Osteoblast (primary cell): ENCODE results near the gene GNE. TPM values are rescaled to one million over a fixed set of nuclear protein-coding genes. Genes with fewer than 3 reads are reported as not detected.
"Not testable (repeated sequence)": the region's sequence is repeated elsewhere in the genome, so short reads cannot be mapped to it uniquely, and the experiment has no call there.

Experiments
- DNase-seq: peaks from one replicate; pipeline ENCODE4 v3.0.0; 2011; ENCODE audit warnings: low spot score, mixed read lengths; ENCODE audit not compliant: insufficient read length; ENCODE audit errors: missing footprints
- H2AFZ ChIP-seq: 2 replicates; pipeline ENCODE4 v1.6.0; 2011; ENCODE audit warnings: mild to moderate bottlenecking, low read length
- H3K27ac ChIP-seq: 2 replicates; pipeline ENCODE4 v1.5.1; 2011; ENCODE audit warnings: mild to moderate bottlenecking, low read depth, low read length, moderate library complexity
- H3K27me3 ChIP-seq: 2 replicates; pipeline ENCODE4 v1.6.0; 2012; ENCODE audit warnings: mild to moderate bottlenecking, control low read depth, inconsistent platforms, low read length, moderate library complexity; ENCODE audit not compliant: insufficient read depth
- H3K36me3 ChIP-seq: 2 replicates; pipeline ENCODE4 v1.5.1; 2011; ENCODE audit warnings: mild to moderate bottlenecking, low read length, control low read depth, moderate library complexity; ENCODE audit not compliant: insufficient read depth
- H3K4me1 ChIP-seq: 2 replicates; pipeline ENCODE4 v1.5.1; 2011; ENCODE audit warnings: mild to moderate bottlenecking, low read length, control low read depth, moderate library complexity; ENCODE audit not compliant: insufficient read depth
- H3K4me2 ChIP-seq: 2 replicates; pipeline ENCODE4 v1.6.0; 2011; ENCODE audit warnings: mild to moderate bottlenecking, low read length; ENCODE audit not compliant: insufficient read depth
- H3K4me3 ChIP-seq: fragments of 200-600 bp; sonication (generic); 3 replicates; pipeline ENCODE4 v1.5.1; 2012; ENCODE audit warnings: mild to moderate bottlenecking, low read length, inconsistent platforms; ENCODE audit not compliant: insufficient read depth
- H3K79me2 ChIP-seq: 2 replicates; pipeline ENCODE4 v1.6.0; 2012; ENCODE audit warnings: mild to moderate bottlenecking, low read length, control low read depth, inconsistent platforms; ENCODE audit not compliant: insufficient read depth
- H3K9me3 ChIP-seq: 2 replicates; pipeline ENCODE4 v1.5.1; 2011; ENCODE audit warnings: low read depth, low read length, control low read depth
- H4K20me1 ChIP-seq: 2 replicates; pipeline ENCODE4 v1.6.0; 2012; ENCODE audit warnings: mild to moderate bottlenecking, low read length, control low read depth; ENCODE audit not compliant: insufficient read depth
- CTCF ChIP-seq: IDR thresholded peaks from 2 replicates; pipeline ENCODE4 v1.5.1; 2011; ENCODE audit warnings: mild to moderate bottlenecking, low read depth, low read length, moderate library complexity; ENCODE audit errors: extremely low read depth
- total RNA-seq: library from RNA; depleted of rRNA; stranded (reverse); fragments of >200 nt; gene quantifications from 2 replicates; pipeline ENCODE4 v1.2.3, GENCODE V29; 2012

Gene GNE
- total RNA-seq, 1 donor = 25.3 TPM

- H2AFZ ChIP-seq = no peak overlapping the region
- H3K4me2 ChIP-seq = no peak overlapping the region
- DNase-seq = no peak
- H3K4me3 ChIP-seq = no peak overlapping the region
- TF ChIP-seq CTCF = no peak
- peaks cover 9% of the 10 kb centered on the region for H3K36me3 ChIP-seq
- H4K20me1 ChIP-seq = peaks cover 8% of the 10 kb centered on the region
- H3K27ac ChIP-seq = no peak overlapping the region
- H3K79me2 ChIP-seq = peaks cover 64% of the 10 kb centered on the region
- H3K27me3 ChIP-seq = no peaks in the 10 kb centered on the region
- H3K4me1 ChIP-seq = peaks cover 2% of the 10 kb centered on the region
- no peaks in the 10 kb centered on the region for H3K9me3 ChIP-seq
Measured at GRCh38 chr9:36251428-36251827, 6.8 kb downstream of the GNE start.

DNA sequence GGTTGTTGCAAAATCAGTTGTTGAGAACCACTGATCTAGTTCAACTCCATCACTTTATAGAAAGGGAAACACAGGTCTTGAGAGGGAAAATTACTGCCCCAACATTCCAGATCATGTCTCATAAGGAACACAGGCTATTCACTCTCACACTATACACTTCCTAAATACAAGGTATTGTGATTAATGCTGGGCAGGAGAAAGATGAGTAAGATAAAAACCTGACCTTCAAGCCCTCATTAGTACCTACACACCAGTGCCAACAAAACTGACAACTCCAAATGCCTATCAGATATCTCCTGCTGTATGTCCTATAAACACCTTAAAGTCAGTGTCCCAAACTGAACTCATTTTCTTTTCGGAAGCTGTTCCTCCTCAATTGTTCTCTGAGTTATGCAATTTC, 8.2 kb downstream of the GNE start:
- no peak overlapping the region for H3K4me2 ChIP-seq
- H3K9me3 ChIP-seq = no peaks in the 10 kb centered on the region
- H3K36me3 ChIP-seq = peaks cover 19% of the 10 kb centered on the region
- H3K79me2 ChIP-seq = peaks cover 62% of the 10 kb centered on the region
- DNase-seq = no peak
- no peak overlapping the region for H2AFZ ChIP-seq
- peaks cover 12% of the 10 kb centered on the region for H4K20me1 ChIP-seq
- H3K4me3 ChIP-seq = no peak overlapping the region
- no peak overlapping the region for H3K27ac ChIP-seq
- peaks cover 2% of the 10 kb centered on the region for H3K4me1 ChIP-seq
- no peaks in the 10 kb centered on the region for H3K27me3 ChIP-seq
- TF ChIP-seq CTCF = no peak

GRCh38 chr9:36249189-36249588, 9.1 kb downstream of the GNE start:
- no peak for TF ChIP-seq CTCF
- H3K4me2 ChIP-seq = no peak overlapping the region
- peaks cover 12% of the 10 kb centered on the region for H4K20me1 ChIP-seq
- peaks cover 22% of the 10 kb centered on the region for H3K36me3 ChIP-seq
- no peak overlapping the region for H2AFZ ChIP-seq
- no peaks in the 10 kb centered on the region for H3K9me3 ChIP-seq
- no peak for DNase-seq
- peaks cover 56% of the 10 kb centered on the region for H3K79me2 ChIP-seq
- H3K27ac ChIP-seq = no peak overlapping the region
- peaks cover 2% of the 10 kb centered on the region for H3K4me1 ChIP-seq
- no peak overlapping the region for H3K4me3 ChIP-seq
- H3K27me3 ChIP-seq = no peaks in the 10 kb centered on the region

DNA sequence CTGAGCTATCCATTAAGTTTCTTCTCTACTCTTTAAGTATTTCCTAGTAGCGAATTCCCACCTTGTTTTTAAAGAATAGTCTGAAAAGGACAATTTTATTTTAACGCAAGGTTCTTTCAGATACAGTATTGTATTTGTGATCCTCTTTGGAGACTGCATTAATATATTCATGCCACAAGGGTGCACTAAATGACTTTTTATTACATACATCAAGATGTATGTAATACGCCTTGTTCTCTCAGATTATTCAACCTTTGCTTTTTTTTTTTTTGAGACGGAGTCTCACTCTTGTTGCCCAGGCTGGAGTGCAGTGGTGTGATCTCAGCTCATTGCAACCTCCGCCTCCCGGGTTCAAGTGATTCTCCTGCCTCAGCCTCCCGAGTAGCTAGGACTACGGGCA, 10.2 kb downstream of the GNE start:
- H3K27ac ChIP-seq = not testable (repeated sequence)
- peak; percentile 42 for TF ChIP-seq CTCF

More for the DNA sequence above, 10.2 kb downstream of the GNE start:
- H3K4me2 ChIP-seq, H2AFZ ChIP-seq, H3K4me3 ChIP-seq, H3K9me3 ChIP-seq, H3K4me1 ChIP-seq, H3K27me3 ChIP-seq, DNase-seq: not testable (repeated sequence)
- peaks cover 30% of the 10 kb centered on the region for H3K36me3 ChIP-seq
- H3K79me2 ChIP-seq = peaks cover 58% of the 10 kb centered on the region
- peaks cover 12% of the 10 kb centered on the region for H4K20me1 ChIP-seq
